H54 (cell line): ENCODE results near the gene JAG1.

Experiments
- DNase-seq: peaks from one replicate; pipeline ENCODE4 v3.0.0; 2011; ENCODE audit warnings: low spot score, mixed read lengths; ENCODE audit not compliant: insufficient read length
- FAIRE-seq: peaks from 3 replicates; lab custom pipeline; 2011; peaks lifted over from hg19 to GRCh38; lab: Jason Lieb, UNC
- POLR2A ChIP-seq: IDR thresholded peaks from 2 replicates; pipeline ENCODE4 v1.6.1; 2011; ENCODE audit warnings: low read depth, mild to moderate bottlenecking, low read length

JAG1 gene

GRCh38 chr20:10659651-10660601 lies 13.9 kb downstream of the JAG1 start:
- FAIRE-seq (no peak), DNase-seq (no peak)
- TF ChIP-seq POLR2A = no peak

DNA sequence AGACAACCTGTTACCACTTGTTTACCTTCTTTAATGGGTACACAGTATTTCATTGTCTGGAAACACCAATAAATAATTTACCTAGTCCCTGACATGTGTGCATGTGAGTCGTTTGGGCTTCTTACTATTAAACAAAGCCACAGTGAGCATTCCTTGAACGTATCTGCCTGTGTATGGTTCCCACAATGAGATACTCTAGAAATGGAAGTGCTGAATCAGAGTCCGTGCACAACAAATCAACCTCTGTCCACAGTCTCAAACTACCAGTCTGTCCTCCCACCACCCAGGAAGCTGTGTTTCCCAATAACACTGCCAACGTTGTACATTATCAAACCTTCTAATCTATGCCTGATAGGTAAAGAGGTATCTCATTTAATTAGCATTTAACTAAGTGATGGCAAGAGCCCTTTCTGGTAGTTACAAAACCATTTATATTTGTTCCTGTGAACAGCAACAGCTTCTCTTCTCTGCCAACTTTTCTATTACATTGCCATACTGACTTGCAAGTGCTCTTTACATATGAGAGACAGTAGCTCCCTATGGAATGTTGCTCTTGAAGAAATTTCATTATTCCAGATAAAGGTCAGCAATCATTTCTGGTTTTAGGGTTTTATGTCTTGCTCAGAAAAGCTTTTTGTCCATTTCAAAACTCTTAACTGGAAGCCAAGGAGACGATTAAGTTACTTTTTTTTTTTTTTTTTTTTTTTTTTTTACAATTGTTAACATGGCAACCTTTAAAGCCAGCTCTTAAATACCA lies 14.7 kb downstream of the JAG1 start:
- FAIRE-seq (no peak), DNase-seq (no peak)
- no peak for TF ChIP-seq POLR2A

- no peak for FAIRE-seq
- no peak for TF ChIP-seq POLR2A
Observed at GRCh38 chr20:10658051-10658823, 15.6 kb downstream of the JAG1 start.

DNA sequence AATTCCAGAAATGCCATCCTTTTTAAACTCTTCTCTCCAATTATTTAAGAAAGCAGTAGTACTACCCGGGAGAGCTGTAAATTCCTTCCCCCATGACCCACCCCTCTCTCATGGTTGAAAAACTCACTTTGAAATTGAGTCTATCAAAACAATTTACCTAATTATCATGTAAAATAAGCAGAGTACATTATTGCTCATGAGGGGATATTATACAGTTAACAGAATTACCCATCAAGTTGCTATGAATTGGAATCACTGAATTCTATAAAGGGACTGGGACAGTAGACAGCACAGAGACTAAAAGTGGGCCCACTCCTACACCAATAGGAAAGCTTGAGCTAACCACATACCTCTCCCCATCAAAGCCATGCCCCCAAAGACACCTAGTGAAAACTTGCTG lies 16.3 kb downstream of the JAG1 start:
- TF ChIP-seq POLR2A = no peak
- DNase-seq (no peak), FAIRE-seq (no peak)

More at GRCh38 chr20:10658051-10658823, 15.6 kb downstream of the JAG1 start:
- no peak for DNase-seq

DNA sequence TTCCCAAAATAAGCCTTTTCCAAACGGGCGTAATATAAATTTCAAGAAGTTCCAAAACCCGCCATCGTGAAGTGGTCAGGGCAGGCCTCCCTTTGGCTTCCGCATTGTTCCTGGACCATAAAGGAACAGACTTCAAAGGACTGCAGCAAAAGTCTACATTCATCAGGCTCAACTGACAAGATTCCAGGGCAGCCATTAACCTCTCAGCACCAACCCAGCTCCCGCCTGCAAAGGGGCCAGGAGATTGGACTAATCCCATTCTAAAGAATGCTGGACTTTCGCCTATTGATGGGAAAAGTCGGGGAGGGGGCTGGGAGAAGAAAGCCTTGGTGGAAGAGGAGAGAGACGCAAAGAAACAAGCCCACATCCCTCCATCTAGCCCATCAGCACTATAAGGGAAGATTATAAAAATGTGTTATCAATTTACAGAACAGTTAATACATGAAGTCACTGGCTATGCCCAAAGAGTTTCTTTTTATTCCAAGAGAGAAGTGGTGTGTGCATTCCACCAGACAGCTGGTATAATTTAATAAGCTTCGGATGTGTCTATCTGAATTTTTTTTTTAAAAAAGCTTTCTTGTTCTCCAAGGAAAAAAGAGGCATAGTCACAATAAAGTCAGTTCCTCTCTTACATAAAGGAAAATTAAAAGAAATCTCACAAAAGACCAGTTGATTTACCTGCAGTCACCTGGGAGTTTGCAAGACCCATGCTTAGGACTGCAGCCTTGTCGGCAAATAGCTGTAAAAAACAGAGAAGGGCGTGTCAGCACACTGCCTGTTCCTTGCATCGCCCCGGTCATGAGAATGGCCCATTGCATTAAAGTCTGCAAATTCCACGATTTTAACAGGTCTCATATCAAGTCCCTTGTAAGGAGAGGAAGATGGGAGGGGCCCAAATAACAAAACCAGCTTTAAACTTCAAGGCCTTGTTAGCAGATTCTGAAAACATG lies 17.8 kb downstream of the JAG1 start:
- FAIRE-seq = no peak
- TF ChIP-seq POLR2A = no peak

GRCh38 chr20:10654630-10655029 lies 19.2 kb downstream of the JAG1 start:
- FAIRE-seq = no peak
- no peak for TF ChIP-seq POLR2A
- no peak for DNase-seq

More for the DNA sequence above, 17.8 kb downstream of the JAG1 start:
- no peak for DNase-seq

- TF ChIP-seq POLR2A = no peak
- no peak for DNase-seq
Observed at GRCh38 chr20:10654250-10654610, 19.6 kb downstream of the JAG1 start.

GRCh38 chr20:10653599-10654249 lies 20.1 kb downstream of the JAG1 start:
- DNase-seq (no peak), FAIRE-seq (no peak)
- TF ChIP-seq POLR2A = no peak

More at GRCh38 chr20:10654250-10654610, 19.6 kb downstream of the JAG1 start:
- no peak for FAIRE-seq

- TF ChIP-seq POLR2A = no peak
- FAIRE-seq (no peak), DNase-seq (no peak)
Observed at GRCh38 chr20:10652660-10653261, 21.0 kb downstream of the JAG1 start.

- no peak for FAIRE-seq
- TF ChIP-seq POLR2A = no peak
- DNase-seq = no peak
Observed at GRCh38 chr20:10652185-10652584, 21.6 kb downstream of the JAG1 start.

DNA sequence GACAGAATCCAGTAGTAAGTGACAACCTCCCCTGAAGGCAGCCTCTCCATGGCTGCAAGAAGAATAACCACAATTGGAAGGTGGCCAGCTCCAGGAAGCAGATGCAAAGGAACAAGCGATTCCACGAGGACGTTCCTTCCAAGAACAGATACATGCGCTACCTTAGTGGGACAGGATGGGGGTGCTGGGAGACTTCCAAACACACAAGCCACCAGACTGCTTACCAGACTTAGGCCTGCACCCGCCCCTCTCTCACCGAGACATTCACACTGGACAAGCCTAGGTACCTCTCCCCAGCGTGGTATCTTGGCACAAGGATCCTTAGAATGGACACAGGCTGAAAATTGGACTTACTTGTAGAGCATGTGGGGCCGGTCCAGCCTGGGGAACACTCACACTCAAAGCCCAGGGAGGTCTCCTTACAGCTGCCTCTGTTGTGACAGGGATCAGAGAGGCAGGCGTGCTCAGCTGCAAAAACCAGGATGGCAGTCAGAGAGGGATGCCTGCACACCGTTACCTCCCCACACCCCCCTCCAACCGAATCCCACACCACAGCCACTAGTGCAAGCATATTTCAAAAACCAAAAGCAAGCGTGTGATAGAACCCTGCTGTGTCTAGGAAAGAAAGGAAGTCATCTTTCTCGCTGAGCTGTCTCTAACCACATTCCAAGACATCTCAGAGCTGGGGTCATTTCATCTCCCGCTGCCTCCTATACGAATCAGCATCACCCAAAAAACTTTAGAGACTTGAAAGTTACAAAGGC lies 22.4 kb downstream of the JAG1 start:
- DNase-seq = no peak
- no peak for TF ChIP-seq POLR2A
- FAIRE-seq = no peak
